HUDEP-2 (cell line): ENCODE measurements around the gene PRTG.
"Not testable (repeated sequence)": the region's sequence is repeated elsewhere in the genome, so short reads cannot be mapped to it uniquely, and the experiment has no call there.

Experiments
- DNase-seq, 76 experiments: peaks; one replicate each; lab custom pipeline; 2025; ENCODE audit not compliant: unreplicated experiment in 76 of 76; lab: John Stamatoyannopoulos, UW

The PRTG gene

GRCh38 chr15:55649058-55649423 lies 93.9 kb downstream of the PRTG start:
- DNase-seq: no peak

- DNase-seq: no peak
Observed at GRCh38 chr15:55638764-55639163, 104.2 kb downstream of the PRTG start.

GRCh38 chr15:55637086-55637485 lies 105.9 kb downstream of the PRTG start:
- no peak for DNase-seq

- DNase-seq: no peak
Observed at GRCh38 chr15:55633731-55634130, 109.2 kb downstream of the PRTG start.

- no peak for DNase-seq
Observed at GRCh38 chr15:55632434-55632833, 110.5 kb downstream of the PRTG start.

- DNase-seq: no peak
Observed at GRCh38 chr15:55630858-55631257, 112.1 kb downstream of the PRTG start.

GRCh38 chr15:55628369-55628730 lies 114.6 kb downstream of the PRTG start:
- no peak for DNase-seq

GRCh38 chr15:55627730-55628368 lies 115.1 kb downstream of the PRTG start:
- peak in 10 of 76 experiments; percentile 1 to 28 (median 6) for DNase-seq

- DNase-seq: no peak
Observed at GRCh38 chr15:55619783-55620182, 123.2 kb downstream of the PRTG start.

GRCh38 chr15:55618387-55618786 lies 124.6 kb downstream of the PRTG start:
- no peak for DNase-seq

GRCh38 chr15:55615445-55615844 lies 127.5 kb downstream of the PRTG start:
- DNase-seq: no peak

GRCh38 chr15:55613727-55614126 lies 129.2 kb downstream of the PRTG start:
- no peak for DNase-seq

- DNase-seq: no peak
Observed at GRCh38 chr15:55606214-55606613, 136.7 kb downstream of the PRTG start.

- no peak for DNase-seq
Observed at GRCh38 chr15:55601374-55601773, 141.6 kb downstream of the PRTG start.

GRCh38 chr15:55599439-55599838 lies 143.5 kb downstream of the PRTG start:
- no peak for DNase-seq

- DNase-seq: not testable (repeated sequence)
Observed at GRCh38 chr15:55593019-55593418, 149.9 kb downstream of the PRTG start.

- DNase-seq: no peak
Observed at GRCh38 chr15:55590788-55591187, 152.2 kb downstream of the PRTG start.

GRCh38 chr15:55589287-55589686 lies 153.7 kb downstream of the PRTG start:
- DNase-seq: no peak

GRCh38 chr15:55588815-55589115 lies 154.2 kb downstream of the PRTG start:
- DNase-seq: no peak

- DNase-seq: peak in 51 of 76 experiments; percentile 2 to 61 (median 34)
Observed at GRCh38 chr15:55588070-55588814, 154.7 kb downstream of the PRTG start, which contains the start of gene PYGO1. Gene PYGO1 (minus strand): TSS chr15:55588345. CDS start chr15:55587883, 462 bp downstream.

GRCh38 chr15:55587321-55588069 lies 155.5 kb downstream of the PRTG start:
- DNase-seq: peak in 16 of 76 experiments; percentile 6 to 48 (median 25)

- DNase-seq: no peak
Observed at GRCh38 chr15:55586808-55587207, 156.1 kb downstream of the PRTG start.
